Prostate gland (tissue), 2 donors: ENCODE measurements around the gene CTLA4.

Experiments
- POLR2A ChIP-seq: fragments of 450-650 bp; IDR thresholded peaks from one replicate; pipeline ENCODE4 v1.6.1; 2016; ENCODE audit warnings: antibody characterized with exemption, mild to moderate bottlenecking
- POLR2AphosphoS5 ChIP-seq: sonication (generic); formaldehyde crosslinking; IDR thresholded peaks from one replicate; pipeline ENCODE4 v1.6.1; 2017; ENCODE audit warnings: antibody characterized with exemption
- TF ChIP-seq, protein P1 (sequence below), 4 experiments: fragments of 200-600 bp in 2 of 4; fragments of 450-650 bp in 2 of 4; sonication (generic) in 2 of 4; IDR thresholded peaks; 1 replicate in 3 of 4; 2 replicates in 1 of 4; pipeline ENCODE4 v1.5.1; 2016 to 2019; ENCODE audit warnings: antibody characterized with exemption in 4 of 4, mild to moderate bottlenecking in 2 of 4, moderate library complexity in 2 of 4

GRCh38 chr2:203909974-203910373 is 42.4 kb downstream of the CTLA4 start:
- TF ChIP-seq, protein P1, sequence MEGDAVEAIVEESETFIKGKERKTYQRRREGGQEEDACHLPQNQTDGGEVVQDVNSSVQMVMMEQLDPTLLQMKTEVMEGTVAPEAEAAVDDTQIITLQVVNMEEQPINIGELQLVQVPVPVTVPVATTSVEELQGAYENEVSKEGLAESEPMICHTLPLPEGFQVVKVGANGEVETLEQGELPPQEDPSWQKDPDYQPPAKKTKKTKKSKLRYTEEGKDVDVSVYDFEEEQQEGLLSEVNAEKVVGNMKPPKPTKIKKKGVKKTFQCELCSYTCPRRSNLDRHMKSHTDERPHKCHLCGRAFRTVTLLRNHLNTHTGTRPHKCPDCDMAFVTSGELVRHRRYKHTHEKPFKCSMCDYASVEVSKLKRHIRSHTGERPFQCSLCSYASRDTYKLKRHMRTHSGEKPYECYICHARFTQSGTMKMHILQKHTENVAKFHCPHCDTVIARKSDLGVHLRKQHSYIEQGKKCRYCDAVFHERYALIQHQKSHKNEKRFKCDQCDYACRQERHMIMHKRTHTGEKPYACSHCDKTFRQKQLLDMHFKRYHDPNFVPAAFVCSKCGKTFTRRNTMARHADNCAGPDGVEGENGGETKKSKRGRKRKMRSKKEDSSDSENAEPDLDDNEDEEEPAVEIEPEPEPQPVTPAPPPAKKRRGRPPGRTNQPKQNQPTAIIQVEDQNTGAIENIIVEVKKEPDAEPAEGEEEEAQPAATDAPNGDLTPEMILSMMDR (IDR thresholded peaks at IDR 0.05), result no peak
- TF ChIP-seq POLR2A, result no peak
- no peak for TF ChIP-seq POLR2AphosphoS5
